ENCODE results near the gene MCC. TPM values are rescaled to one million over a fixed set of nuclear protein-coding genes. Genes with fewer than 3 reads are reported as not detected.

Gene MCC
- total and polyA plus RNA-seq, 4 donors = 9.0 to 47.3 (median 14.7) TPM

- DNase-seq (ENCODE audit: low spot score) = no peak
- Histone ChIP-seq H3K9ac (ENCODE audit: low read depth in 1 of 2, low read length in 2 of 2) (no peak overlapping the region), H3K36me3 (ENCODE audit: control insufficient read depth in 4 of 4, insufficient read depth in 3 of 4, low read depth in 1 of 4, low read length in 3 of 4) (no peaks in the 10 kb centered on the region), H3K27me3 (ENCODE audit: control insufficient read depth in 4 of 4, insufficient read depth in 4 of 4, low read length in 3 of 4) (no peaks in the 10 kb centered on the region), H3K9me3 (ENCODE audit: control insufficient read depth in 4 of 4, low read length in 3 of 4) (no peaks in the 10 kb centered on the region), H3K4me1 (ENCODE audit: control insufficient read depth in 4 of 4, insufficient read depth in 4 of 4, low read length in 3 of 4) (peaks cover 0 to 22% (median 13%) of the 10 kb centered on the region in 4 donors), H3K27ac (ENCODE audit: low read depth in 1 of 2, low read length in 2 of 2) (no peak overlapping the region), H3K4me3 (ENCODE audit: low read depth in 1 of 3, low read length in 3 of 3) (no peak overlapping the region)
- TF ChIP-seq FOXA1 (IDR thresholded peaks at IDR 0.05) = no peak
- no peak for TF ChIP-seq HNF4A (conservative IDR thresholded peaks at IDR 0.05)
- TF ChIP-seq CTCF (IDR thresholded peaks at IDR 0.05; ENCODE audit: low read depth, low read length, missing input control) = no peak
- TF ChIP-seq JUND (IDR thresholded peaks at IDR 0.05) = no peak
- TF ChIP-seq RXRA (IDR thresholded peaks at IDR 0.05) = no peak
- TF ChIP-seq EGR1 (IDR thresholded peaks at IDR 0.05; ENCODE audit: low read depth in 2 of 2) = no peak
- TF ChIP-seq REST (IDR thresholded peaks at IDR 0.05) = no peak
- no peak for TF ChIP-seq ATF3 (IDR thresholded peaks at IDR 0.05)
- TF ChIP-seq GABPA (IDR thresholded peaks at IDR 0.05 in 1 of 2, conservative IDR thresholded peaks at IDR 0.05 in 1 of 2) = no peak
- no peak for TF ChIP-seq MAX (IDR thresholded peaks at IDR 0.05)
- no peak for TF ChIP-seq RAD21 (IDR thresholded peaks at IDR 0.05)
- 77% methylated on average over 1 of the region's 1 CpG for WGBS
Measured at GRCh38 chr5:113333411-113333810, 154.8 kb downstream of the MCC start.

GRCh38 chr5:113331209-113331551 lies 157.1 kb downstream of the MCC start:
- no peaks in the 10 kb centered on the region for H3K36me3 ChIP-seq (ENCODE audit: control insufficient read depth in 4 of 4, insufficient read depth in 3 of 4, low read depth in 1 of 4, low read length in 3 of 4)
- peak overlapping the region in 1 of 2 donors; percentile 70 for H3K27ac ChIP-seq (ENCODE audit: low read depth in 1 of 2, low read length in 2 of 2)
- DNase-seq (ENCODE audit: low spot score) = no peak
- no peaks in the 10 kb centered on the region for H3K9me3 ChIP-seq (ENCODE audit: control insufficient read depth in 4 of 4, low read length in 3 of 4)
- H3K9ac ChIP-seq (ENCODE audit: low read depth in 1 of 2, low read length in 2 of 2) = no peak overlapping the region
- peaks cover 0 to 24% (median 13%) of the 10 kb centered on the region in 4 donors for H3K4me1 ChIP-seq (ENCODE audit: control insufficient read depth in 4 of 4, insufficient read depth in 4 of 4, low read length in 3 of 4)
- 50% methylated on average over 4 of the region's 4 CpGs for WGBS
- H3K4me3 ChIP-seq (ENCODE audit: low read depth in 1 of 3, low read length in 3 of 3) = no peak overlapping the region
- TF ChIP-seq RAD21 (IDR thresholded peaks at IDR 0.05) = no peak
- no peak for TF ChIP-seq ATF3 (IDR thresholded peaks at IDR 0.05)
- TF ChIP-seq SP1 (IDR thresholded peaks at IDR 0.05) = no peak
- TF ChIP-seq CTCF (IDR thresholded peaks at IDR 0.05; ENCODE audit: low read depth, low read length, missing input control) = no peak
- TF ChIP-seq HNF4G (IDR thresholded peaks at IDR 0.05) = no peak
- no peaks in the 10 kb centered on the region for H3K27me3 ChIP-seq (ENCODE audit: control insufficient read depth in 4 of 4, insufficient read depth in 4 of 4, low read length in 3 of 4)

Data from liver (tissue), 9 donors.